Measurements from ENCODE around the gene ADAM33. TPM values are rescaled to one million over a fixed set of nuclear protein-coding genes. Genes with fewer than 3 reads are reported as not detected.

Gene ADAM33, protein sequence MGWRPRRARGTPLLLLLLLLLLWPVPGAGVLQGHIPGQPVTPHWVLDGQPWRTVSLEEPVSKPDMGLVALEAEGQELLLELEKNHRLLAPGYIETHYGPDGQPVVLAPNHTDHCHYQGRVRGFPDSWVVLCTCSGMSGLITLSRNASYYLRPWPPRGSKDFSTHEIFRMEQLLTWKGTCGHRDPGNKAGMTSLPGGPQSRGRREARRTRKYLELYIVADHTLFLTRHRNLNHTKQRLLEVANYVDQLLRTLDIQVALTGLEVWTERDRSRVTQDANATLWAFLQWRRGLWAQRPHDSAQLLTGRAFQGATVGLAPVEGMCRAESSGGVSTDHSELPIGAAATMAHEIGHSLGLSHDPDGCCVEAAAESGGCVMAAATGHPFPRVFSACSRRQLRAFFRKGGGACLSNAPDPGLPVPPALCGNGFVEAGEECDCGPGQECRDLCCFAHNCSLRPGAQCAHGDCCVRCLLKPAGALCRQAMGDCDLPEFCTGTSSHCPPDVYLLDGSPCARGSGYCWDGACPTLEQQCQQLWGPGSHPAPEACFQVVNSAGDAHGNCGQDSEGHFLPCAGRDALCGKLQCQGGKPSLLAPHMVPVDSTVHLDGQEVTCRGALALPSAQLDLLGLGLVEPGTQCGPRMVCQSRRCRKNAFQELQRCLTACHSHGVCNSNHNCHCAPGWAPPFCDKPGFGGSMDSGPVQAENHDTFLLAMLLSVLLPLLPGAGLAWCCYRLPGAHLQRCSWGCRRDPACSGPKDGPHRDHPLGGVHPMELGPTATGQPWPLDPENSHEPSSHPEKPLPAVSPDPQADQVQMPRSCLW
- total RNA-seq (2021) = not detected in 2 replicates
- not detected for Bru-seq, nascent RNA
- percentile 6 among the genes with signal in this experiment for BruChase-seq, experiment 1, labeled RNA remaining after a 2-hour chase
- percentile 6 among the genes with signal in this experiment for BruChase-seq, experiment 2, labeled RNA remaining after a 6-hour chase
- long read RNA-seq = 0 reads

DNA sequence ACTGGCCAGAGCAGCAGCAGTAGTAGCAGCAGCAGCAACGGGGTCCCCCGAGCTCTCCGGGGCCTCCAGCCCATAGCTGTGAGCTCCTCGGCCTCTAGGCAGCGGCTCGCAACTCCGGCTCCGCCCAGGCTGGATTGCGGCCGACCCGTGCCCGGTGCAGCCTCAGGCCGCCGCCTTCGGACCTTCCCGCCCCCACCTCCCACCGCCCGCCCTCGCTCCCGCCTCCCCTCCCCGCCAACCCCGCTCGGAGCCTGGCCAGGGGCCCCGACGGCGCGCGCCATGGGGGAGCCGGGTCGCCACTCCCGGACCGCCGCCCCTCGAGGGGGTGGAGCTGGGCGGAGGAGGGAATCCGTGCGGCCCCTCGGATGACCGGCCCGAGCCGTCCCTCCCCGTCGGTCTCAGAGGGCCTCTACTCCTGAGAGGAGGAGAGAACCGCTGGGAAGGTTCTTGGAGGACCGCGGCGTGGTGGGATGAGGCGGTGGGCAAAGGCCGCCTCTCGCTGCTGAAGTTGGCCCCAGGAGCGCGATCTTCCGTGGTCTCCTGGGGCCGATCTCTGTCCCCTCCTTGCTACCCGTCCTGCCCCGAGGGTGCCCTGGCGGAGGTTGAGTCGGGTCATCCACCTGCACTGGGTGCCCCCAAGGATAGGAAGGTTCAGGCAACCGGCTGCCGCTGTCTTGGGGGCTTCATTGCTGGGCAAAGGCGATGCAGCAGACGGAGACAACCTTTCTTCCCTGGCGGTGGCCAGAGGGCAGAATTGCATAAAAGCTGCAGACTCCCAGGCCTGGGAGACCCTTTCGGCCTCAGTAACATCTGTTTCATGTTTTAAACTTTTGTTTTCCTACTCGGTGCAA is at the start of gene ADAM33:
TSS of gene ADAM33 (minus strand) at position 80 of the 851 bp plus-strand sequence. CDS start at position 74, 6 bp downstream.
- TF ChIP-seq, protein P1, sequence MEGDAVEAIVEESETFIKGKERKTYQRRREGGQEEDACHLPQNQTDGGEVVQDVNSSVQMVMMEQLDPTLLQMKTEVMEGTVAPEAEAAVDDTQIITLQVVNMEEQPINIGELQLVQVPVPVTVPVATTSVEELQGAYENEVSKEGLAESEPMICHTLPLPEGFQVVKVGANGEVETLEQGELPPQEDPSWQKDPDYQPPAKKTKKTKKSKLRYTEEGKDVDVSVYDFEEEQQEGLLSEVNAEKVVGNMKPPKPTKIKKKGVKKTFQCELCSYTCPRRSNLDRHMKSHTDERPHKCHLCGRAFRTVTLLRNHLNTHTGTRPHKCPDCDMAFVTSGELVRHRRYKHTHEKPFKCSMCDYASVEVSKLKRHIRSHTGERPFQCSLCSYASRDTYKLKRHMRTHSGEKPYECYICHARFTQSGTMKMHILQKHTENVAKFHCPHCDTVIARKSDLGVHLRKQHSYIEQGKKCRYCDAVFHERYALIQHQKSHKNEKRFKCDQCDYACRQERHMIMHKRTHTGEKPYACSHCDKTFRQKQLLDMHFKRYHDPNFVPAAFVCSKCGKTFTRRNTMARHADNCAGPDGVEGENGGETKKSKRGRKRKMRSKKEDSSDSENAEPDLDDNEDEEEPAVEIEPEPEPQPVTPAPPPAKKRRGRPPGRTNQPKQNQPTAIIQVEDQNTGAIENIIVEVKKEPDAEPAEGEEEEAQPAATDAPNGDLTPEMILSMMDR (conservative IDR thresholded peaks at IDR 0.05; ENCODE audit: low read depth, low read length) = no peak
- no peak for TF ChIP-seq EZH2 (IDR thresholded peaks at IDR 0.05; ENCODE audit: borderline replicate concordance, low read depth, low read length, poor library complexity, severe bottlenecking)
- H3K27ac ChIP-seq (ENCODE audit: low read depth, low read length, poor library complexity, severe bottlenecking) = no peak within 1 kb of the TSS
- no peaks in the 10 kb centered on the region for H3K27me3 ChIP-seq (replicated peaks; ENCODE audit: insufficient read depth, low read depth, low read length, poor library complexity)
- peaks cover 4% of the 10 kb centered on the region for H3K4me1 ChIP-seq (ENCODE audit: insufficient read depth, low read length, poor library complexity, severe bottlenecking)
- BruUV-seq (replicated peaks) = no TSS peak
- no peaks in the 10 kb centered on the region for H3K36me3 ChIP-seq (ENCODE audit: insufficient read depth, low read length, poor library complexity, severe bottlenecking)
- POLR2A ChIA-PET (ENCODE audit: low non-redundant PET) = no interaction called here
- H3K9me3 ChIP-seq (ENCODE audit: low read depth, low read length, poor library complexity, severe bottlenecking) = no peaks in the 10 kb centered on the region
- DNase-seq (ENCODE audit: low spot score) = no peak
- CTCF ChIA-PET = no interaction called here
- intact Hi-C loops (cut with micrococcal nuclease; ENCODE audit: unreplicated experiment) = no loop called here
- no peak within 1 kb of the TSS for H3K4me3 ChIP-seq (ENCODE audit: low read depth, low read length, poor library complexity, severe bottlenecking)

DNA sequence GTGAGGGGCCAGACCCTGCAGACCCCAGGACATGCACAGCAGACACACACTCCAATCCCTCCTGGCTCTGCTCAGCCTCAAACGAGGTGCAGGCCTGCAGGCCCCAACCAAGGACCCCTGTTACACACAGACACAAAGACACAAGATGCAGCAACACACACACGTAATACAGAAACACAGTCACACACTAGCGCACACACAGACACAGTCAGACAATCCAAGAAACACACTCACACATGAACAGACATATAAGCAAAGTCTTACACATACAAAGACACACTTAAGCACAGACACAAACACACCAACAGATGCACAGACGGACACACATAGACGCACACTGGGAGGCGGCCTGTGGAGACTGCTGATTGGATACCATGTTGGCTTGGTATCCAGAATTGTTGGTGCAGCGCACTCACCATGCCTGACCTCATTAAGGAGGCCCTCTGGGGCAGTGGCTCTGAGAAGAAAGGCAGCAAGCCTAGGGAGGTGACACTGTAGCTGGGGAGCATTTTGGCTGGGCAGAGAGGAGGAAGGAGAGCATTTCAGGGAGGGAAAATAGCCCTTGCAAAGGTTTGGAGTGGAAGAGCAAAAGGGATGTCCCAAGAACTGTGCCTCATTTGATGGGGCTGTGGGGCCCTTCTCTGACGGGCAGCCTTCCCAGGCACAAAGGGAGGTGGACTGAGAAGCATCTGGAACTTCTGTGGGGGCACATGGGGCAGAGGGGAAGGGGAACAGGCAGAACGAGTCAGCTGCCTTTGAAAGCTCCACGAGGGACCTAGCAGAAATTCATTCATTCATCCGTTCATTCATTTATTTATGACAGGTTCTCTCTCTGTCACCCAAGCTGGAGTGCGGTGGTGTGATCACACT is 49.2 kb upstream of the ADAM33 start:
- no peaks in the 10 kb centered on the region for H3K36me3 ChIP-seq (ENCODE audit: insufficient read depth, low read length, poor library complexity, severe bottlenecking)
- H3K9me3 ChIP-seq (ENCODE audit: low read depth, low read length, poor library complexity, severe bottlenecking) = no peaks in the 10 kb centered on the region
- TF ChIP-seq, protein P1 (conservative IDR thresholded peaks at IDR 0.05; ENCODE audit: low read depth, low read length) = no peak
- no peak for TF ChIP-seq EZH2 (IDR thresholded peaks at IDR 0.05; ENCODE audit: borderline replicate concordance, low read depth, low read length, poor library complexity, severe bottlenecking)
- intact Hi-C loops (cut with micrococcal nuclease; ENCODE audit: unreplicated experiment) = no loop called here
- H3K27ac ChIP-seq (ENCODE audit: low read depth, low read length, poor library complexity, severe bottlenecking) = no peak overlapping the region
- H3K4me3 ChIP-seq (ENCODE audit: low read depth, low read length, poor library complexity, severe bottlenecking) = no peak overlapping the region
- no peaks in the 10 kb centered on the region for H3K27me3 ChIP-seq (replicated peaks; ENCODE audit: insufficient read depth, low read depth, low read length, poor library complexity)
- ChIA-PET CTCF (interaction anchor here (0.7 kb wide), 1 partner anchor 29 kb away, joined by 4 read pairs; no protein-coding TSS in a partner anchor), POLR2A (ENCODE audit: low non-redundant PET) (no interaction called here)
- no TSS peak for BruUV-seq (replicated peaks)
- peaks cover 9% of the 10 kb centered on the region for H3K4me1 ChIP-seq (ENCODE audit: insufficient read depth, low read length, poor library complexity, severe bottlenecking)
- DNase-seq (ENCODE audit: low spot score) = no peak

Data from A673 (cell line).